H9 (cell line): ENCODE results near the gene APLP2. TPM values are rescaled to one million over a fixed set of nuclear protein-coding genes. Genes with fewer than 3 reads are reported as not detected.
A peak's percentile ranks its signal among the peaks of the same experiment; 100 is the strongest.
"Not testable (repeated sequence)": the region's sequence is repeated elsewhere in the genome, so short reads cannot be mapped to it uniquely, and the experiment has no call there.

ENCODE experiments used
- DNase-seq: peaks from one replicate; pipeline ENCODE4 v3.0.0-alpha.2; 2017
- H2AFZ ChIP-seq: one replicate; pipeline ENCODE4 v1.6.1; 2013; ENCODE audit warnings: mild to moderate bottlenecking, low read length, control low read depth, moderate library complexity
- H2AK5ac ChIP-seq: 2 replicates; pipeline ENCODE4 v1.6.1; 2013; ENCODE audit warnings: low read length, control low read depth, mixed read lengths; ENCODE audit not compliant: insufficient read length
- H2BK120ac ChIP-seq: one replicate; pipeline ENCODE4 v1.6.1; 2013; ENCODE audit warnings: low read depth, mild to moderate bottlenecking, low read length, control low read depth, inconsistent platforms; ENCODE audit not compliant: poor library complexity, severe bottlenecking
- H2BK12ac ChIP-seq: 2 replicates; pipeline ENCODE4 v1.6.1; 2013; ENCODE audit warnings: low read length, control low read depth, mixed read lengths, low read depth; ENCODE audit not compliant: insufficient read length
- H2BK15ac ChIP-seq: 2 replicates; pipeline ENCODE4 v1.6.1; 2013; ENCODE audit warnings: low read depth, low read length, control low read depth
- H2BK20ac ChIP-seq: one replicate; pipeline ENCODE4 v1.6.1; 2013; ENCODE audit warnings: low read depth, mild to moderate bottlenecking, low read length, control low read depth, inconsistent platforms; ENCODE audit not compliant: poor library complexity, severe bottlenecking
- H2BK5ac ChIP-seq: 2 replicates; pipeline ENCODE4 v1.6.1; 2013; ENCODE audit warnings: low read length, control low read depth, mixed read lengths; ENCODE audit not compliant: insufficient read length
- H3K14ac ChIP-seq: 2 replicates; pipeline ENCODE4 v1.6.1; 2013; ENCODE audit warnings: low read length, control low read depth; ENCODE audit not compliant: insufficient read depth
- H3K18ac ChIP-seq: 2 replicates; pipeline ENCODE4 v1.6.1; 2013; ENCODE audit warnings: low read depth, mild to moderate bottlenecking, mixed read lengths, low read length, control low read depth; ENCODE audit not compliant: insufficient read length
- H3K23ac ChIP-seq: 2 replicates; pipeline ENCODE4 v1.6.1; 2013; ENCODE audit warnings: low read length, control low read depth, mixed read lengths, low read depth; ENCODE audit not compliant: insufficient read length
- H3K23me2 ChIP-seq: 2 replicates; pipeline ENCODE4 v1.6.1; 2013; ENCODE audit warnings: low read depth, mild to moderate bottlenecking, mixed read lengths, low read length, control low read depth; ENCODE audit not compliant: insufficient read length, poor library complexity, severe bottlenecking
- H3K27ac ChIP-seq: 2 replicates; pipeline ENCODE4 v1.5.1; 2013; ENCODE audit warnings: low read length, control low read depth, mixed read lengths, low read depth; ENCODE audit not compliant: insufficient read length
- H3K27me3 ChIP-seq: 2 replicates; pipeline ENCODE4 v1.6.1; 2013; ENCODE audit warnings: low read length, control low read depth, inconsistent platforms; ENCODE audit not compliant: insufficient read depth
- H3K4ac ChIP-seq: 2 replicates; pipeline ENCODE4 v1.6.1; 2013; ENCODE audit warnings: low read depth, mild to moderate bottlenecking, control low read depth, inconsistent platforms, low read length, moderate library complexity
- H3K4me1 ChIP-seq: 2 replicates; pipeline ENCODE4 v1.6.1; 2013; ENCODE audit warnings: low read length, control low read depth, inconsistent platforms; ENCODE audit not compliant: insufficient read depth
- H3K4me2 ChIP-seq: 2 replicates; pipeline ENCODE4 v1.6.1; 2013; ENCODE audit warnings: low read length, control low read depth, mixed read lengths; ENCODE audit not compliant: insufficient read length, insufficient read depth
- H3K56ac ChIP-seq: 2 replicates; pipeline ENCODE4 v1.6.1; 2013; ENCODE audit warnings: low read depth, mild to moderate bottlenecking, mixed read lengths, low read length, control low read depth; ENCODE audit not compliant: insufficient read length
- H3K79me1 ChIP-seq: 2 replicates; pipeline ENCODE4 v1.6.1; 2013; ENCODE audit warnings: low read depth, mild to moderate bottlenecking, moderate library complexity, low read length, control low read depth, inconsistent platforms; ENCODE audit not compliant: insufficient read depth, poor library complexity, severe bottlenecking
- H3K79me2 ChIP-seq: 2 replicates; pipeline ENCODE4 v1.6.1; 2013; ENCODE audit warnings: low read length, control low read depth, inconsistent platforms; ENCODE audit not compliant: insufficient read depth
- H3K9ac ChIP-seq: 2 replicates; pipeline ENCODE4 v1.6.1; 2013; ENCODE audit warnings: low read length, control low read depth, mixed read lengths; ENCODE audit not compliant: insufficient read length; ENCODE audit errors: extremely low read depth
- H3K9me3 ChIP-seq: one replicate; pipeline ENCODE4 v1.6.1; 2013; ENCODE audit warnings: low read depth, low read length, inconsistent platforms; ENCODE audit not compliant: control insufficient read depth
- H3T11ph ChIP-seq: one replicate; pipeline ENCODE4 v1.6.1; 2013; ENCODE audit warnings: mild to moderate bottlenecking, low read length, control low read depth, inconsistent platforms
- H4K20me1 ChIP-seq: one replicate; pipeline ENCODE4 v1.6.1; 2013; ENCODE audit not compliant: control insufficient read depth, insufficient read length, insufficient read depth
- H4K5ac ChIP-seq: 2 replicates; pipeline ENCODE4 v1.6.1; 2013; ENCODE audit warnings: low read depth, mild to moderate bottlenecking, mixed read lengths, low read length, control low read depth; ENCODE audit not compliant: insufficient read length
- H4K8ac ChIP-seq: replicated peaks from 2 replicates; pipeline ENCODE4 v1.6.1; 2013; ENCODE audit warnings: low read length, control low read depth, mixed read lengths, low read depth; ENCODE audit not compliant: insufficient read length
- H4K91ac ChIP-seq: 2 replicates; pipeline ENCODE4 v1.6.1; 2013; ENCODE audit warnings: low read depth, mild to moderate bottlenecking, moderate library complexity, mixed read lengths, low read length, control low read depth; ENCODE audit not compliant: insufficient read length
- H3K27ac Mint-ChIP-seq, 3 experiments: 2 replicates in 2 of 3; 3 replicates in 1 of 3; pipeline ENCODE4 v1.8.0; 2020 to 2021; ENCODE audit warnings: mixed read lengths in 3 of 3, mild to moderate bottlenecking in 1 of 3, moderate library complexity in 1 of 3
- H3K27me3 Mint-ChIP-seq: 2 replicates; pipeline ENCODE4 v1.8.0; 2021; ENCODE audit warnings: low read depth, mild to moderate bottlenecking, moderate library complexity, mixed read lengths
- H3K36me3 Mint-ChIP-seq, 3 experiments: 2 replicates in 2 of 3; 3 replicates in 1 of 3; pipeline ENCODE4 v1.8.0; 2020 to 2021; ENCODE audit warnings: low read depth in 3 of 3, mixed read lengths in 3 of 3; ENCODE audit not compliant: insufficient read depth in 1 of 3
- H3K4me1 Mint-ChIP-seq, 2 experiments: 2 replicates each; pipeline ENCODE4 v1.8.0; 2020; ENCODE audit warnings: mixed read lengths in 2 of 2
- H3K4me3 Mint-ChIP-seq, 2 experiments: 2 replicates in 1 of 2; 3 replicates in 1 of 2; pipeline ENCODE4 v1.8.0; 2020 to 2021; ENCODE audit warnings: mild to moderate bottlenecking in 2 of 2, mixed read lengths in 2 of 2, moderate library complexity in 1 of 2
- H3K9me3 Mint-ChIP-seq, 2 experiments: 2 replicates in 1 of 2; 3 replicates in 1 of 2; pipeline ENCODE4 v1.8.0; 2020; ENCODE audit warnings: mild to moderate bottlenecking in 2 of 2, mixed read lengths in 2 of 2, moderate library complexity in 1 of 2
- WGBS: extraction: QIAGEN DNeasy Blood & Tissue Kit; methylation state at CpG from one replicate; pipeline ENCODE4 v1.1.7; 2013; ENCODE audit warnings: missing lambda C conversion rate, low lambda C conversion rate, mixed read lengths; ENCODE audit not compliant: insufficient read length; ENCODE audit errors: extremely low coverage; 5-methylcytosine and 5-hydroxymethylcytosine counted together
- total RNA-seq: library from RNA; stranded (reverse); gene quantifications from 2 replicates; pipeline ENCODE4 v1.2.1, GENCODE V29; 2021
- TF ChIP-seq, protein P1 (sequence below): fragments of 200-600 bp; sonication (generic); conservative IDR thresholded peaks from 3 replicates; pipeline ENCODE4 v1.8.0; 2021; ENCODE audit warnings: antibody characterized with exemption, mild to moderate bottlenecking

Gene APLP2
- total RNA-seq, 1 experiment from 2014 or later: 328 TPM

DNA sequence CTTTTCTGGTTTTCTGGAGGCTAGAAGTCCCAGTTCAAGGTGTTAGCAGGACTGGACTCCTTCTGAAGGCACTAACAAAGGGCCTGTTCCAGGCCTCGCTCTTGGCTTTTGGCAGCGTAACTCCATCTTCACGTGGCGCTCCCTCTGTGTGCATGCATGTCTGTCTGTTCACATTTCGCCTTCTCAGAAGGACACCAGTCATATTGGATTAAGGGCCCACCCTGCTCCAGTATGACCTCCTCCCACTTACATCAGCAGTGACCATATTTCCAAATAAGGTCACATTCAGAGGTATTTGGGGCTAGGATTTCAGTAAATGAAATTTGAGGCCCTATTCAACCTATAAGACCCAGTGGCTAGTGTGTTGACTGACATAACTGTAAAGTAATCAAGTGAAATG, 20.0 kb downstream of the APLP2 start:
- WGBS: no CpG with 5 or more reads among the region's 5 CpGs
- Histone ChIP-seq H3K23ac (no peak overlapping the region), H4K8ac (no peak overlapping the region), H3K18ac (no peak overlapping the region), H2BK20ac (no peak overlapping the region), H2BK15ac (no peak overlapping the region), H2BK5ac (no peak overlapping the region), H3K9me3 (no peaks in the 10 kb centered on the region), H3K14ac (no peak overlapping the region), H3T11ph (no peak overlapping the region), H2AK5ac (no peak overlapping the region), H3K23me2 (no peaks in the 10 kb centered on the region), H4K20me1 (no peaks in the 10 kb centered on the region), H3K9ac (no peak overlapping the region), H4K5ac (no peak overlapping the region), H3K4me1 (peaks cover 2% of the 10 kb centered on the region; the same call in 1 of the 2 replicates), H3K56ac (no peak overlapping the region), H3K79me1 (peaks cover 3% of the 10 kb centered on the region), H3K4me2 (no peak overlapping the region), H3K4ac (no peak overlapping the region), H3K79me2 (peaks cover 7% of the 10 kb centered on the region; the same call in 1 of the 2 replicates), H2BK12ac (no peak overlapping the region), H2AFZ (no peak overlapping the region), H4K91ac (no peak overlapping the region), H3K27me3 (no peaks in the 10 kb centered on the region), H3K27ac (no peak overlapping the region), H2BK120ac (no peak overlapping the region)
- Mint-ChIP-seq H3K27me3 (no peaks in the 10 kb centered on the region), H3K4me3 (no peak overlapping the region), H3K27ac (peak overlapping the region in 2 of 3 experiments; percentile 74 to 76; a peak in 3 of 7 replicates), H3K4me1 (peaks cover 39 to 42% of the 10 kb centered on the region in 2 experiments), H3K9me3 (peaks cover 14 to 16% of the 10 kb centered on the region in 2 experiments), H3K36me3 (peaks cover 23% of the 10 kb centered on the region in 3 experiments)
- DNase-seq: no peak
- TF ChIP-seq, protein P1, sequence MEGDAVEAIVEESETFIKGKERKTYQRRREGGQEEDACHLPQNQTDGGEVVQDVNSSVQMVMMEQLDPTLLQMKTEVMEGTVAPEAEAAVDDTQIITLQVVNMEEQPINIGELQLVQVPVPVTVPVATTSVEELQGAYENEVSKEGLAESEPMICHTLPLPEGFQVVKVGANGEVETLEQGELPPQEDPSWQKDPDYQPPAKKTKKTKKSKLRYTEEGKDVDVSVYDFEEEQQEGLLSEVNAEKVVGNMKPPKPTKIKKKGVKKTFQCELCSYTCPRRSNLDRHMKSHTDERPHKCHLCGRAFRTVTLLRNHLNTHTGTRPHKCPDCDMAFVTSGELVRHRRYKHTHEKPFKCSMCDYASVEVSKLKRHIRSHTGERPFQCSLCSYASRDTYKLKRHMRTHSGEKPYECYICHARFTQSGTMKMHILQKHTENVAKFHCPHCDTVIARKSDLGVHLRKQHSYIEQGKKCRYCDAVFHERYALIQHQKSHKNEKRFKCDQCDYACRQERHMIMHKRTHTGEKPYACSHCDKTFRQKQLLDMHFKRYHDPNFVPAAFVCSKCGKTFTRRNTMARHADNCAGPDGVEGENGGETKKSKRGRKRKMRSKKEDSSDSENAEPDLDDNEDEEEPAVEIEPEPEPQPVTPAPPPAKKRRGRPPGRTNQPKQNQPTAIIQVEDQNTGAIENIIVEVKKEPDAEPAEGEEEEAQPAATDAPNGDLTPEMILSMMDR: no peak

DNA sequence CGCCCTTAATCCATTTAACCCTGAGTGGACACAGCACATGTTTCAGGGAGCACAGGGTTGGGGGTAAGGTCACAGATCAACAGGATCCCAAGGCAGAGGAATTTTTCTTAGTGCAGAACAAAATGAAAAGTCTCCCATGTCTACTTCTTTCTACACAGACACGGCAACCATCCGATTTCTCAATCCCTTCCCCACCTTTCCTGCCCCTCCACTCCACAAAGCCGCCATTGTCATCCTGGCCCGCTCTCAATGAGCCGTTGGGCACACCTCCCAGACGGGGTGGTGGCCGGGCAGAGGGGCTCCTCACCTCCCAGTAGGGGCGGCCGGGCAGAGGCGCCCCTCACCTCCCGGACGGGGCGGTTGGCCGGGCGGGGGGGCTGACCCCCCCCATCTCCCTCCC, 20.8 kb downstream of the APLP2 start:
- not testable (repeated sequence) for H3K23ac ChIP-seq
- no CpG with 5 or more reads among the region's 16 CpGs for WGBS

More for the DNA sequence above, 20.8 kb downstream of the APLP2 start:
- H4K20me1 ChIP-seq, H3K79me2 ChIP-seq, H3K27ac Mint-ChIP-seq, H3K4me2 ChIP-seq, H3K4me3 Mint-ChIP-seq, DNase-seq, H2BK120ac ChIP-seq, H2AFZ ChIP-seq, H3T11ph ChIP-seq, H3K27me3 Mint-ChIP-seq, H4K91ac ChIP-seq, H3K9me3 ChIP-seq, H3K23me2 ChIP-seq, H3K27ac ChIP-seq, H3K9ac ChIP-seq, H3K79me1 ChIP-seq, H2BK12ac ChIP-seq, H3K56ac ChIP-seq, H3K18ac ChIP-seq, H2BK20ac ChIP-seq, H2BK15ac ChIP-seq, H3K4ac ChIP-seq, H4K8ac ChIP-seq, H3K4me1 ChIP-seq, H2BK5ac ChIP-seq, H3K27me3 ChIP-seq, H3K14ac ChIP-seq, H4K5ac ChIP-seq, H2AK5ac ChIP-seq: not testable (repeated sequence)
- Mint-ChIP-seq H3K9me3 (peaks cover 14 to 16% of the 10 kb centered on the region in 2 experiments), H3K4me1 (peaks cover 41 to 44% of the 10 kb centered on the region in 2 experiments), H3K36me3 (peaks cover 20 to 22% (median 21%) of the 10 kb centered on the region in 3 experiments)
